NCI-H2171 treated with DMSO at 0.1 percent for 48 hours (cell line): Measurements from ENCODE around the gene SCCPDH.

Experiments
- DNase-seq: peaks from one replicate; lab custom pipeline; 2025; lab: John Stamatoyannopoulos, UW

SCCPDH gene

GRCh38 chr1:246786606-246787238, 62.5 kb downstream of the SCCPDH start:
- DNase-seq: peak; percentile 93

DNA sequence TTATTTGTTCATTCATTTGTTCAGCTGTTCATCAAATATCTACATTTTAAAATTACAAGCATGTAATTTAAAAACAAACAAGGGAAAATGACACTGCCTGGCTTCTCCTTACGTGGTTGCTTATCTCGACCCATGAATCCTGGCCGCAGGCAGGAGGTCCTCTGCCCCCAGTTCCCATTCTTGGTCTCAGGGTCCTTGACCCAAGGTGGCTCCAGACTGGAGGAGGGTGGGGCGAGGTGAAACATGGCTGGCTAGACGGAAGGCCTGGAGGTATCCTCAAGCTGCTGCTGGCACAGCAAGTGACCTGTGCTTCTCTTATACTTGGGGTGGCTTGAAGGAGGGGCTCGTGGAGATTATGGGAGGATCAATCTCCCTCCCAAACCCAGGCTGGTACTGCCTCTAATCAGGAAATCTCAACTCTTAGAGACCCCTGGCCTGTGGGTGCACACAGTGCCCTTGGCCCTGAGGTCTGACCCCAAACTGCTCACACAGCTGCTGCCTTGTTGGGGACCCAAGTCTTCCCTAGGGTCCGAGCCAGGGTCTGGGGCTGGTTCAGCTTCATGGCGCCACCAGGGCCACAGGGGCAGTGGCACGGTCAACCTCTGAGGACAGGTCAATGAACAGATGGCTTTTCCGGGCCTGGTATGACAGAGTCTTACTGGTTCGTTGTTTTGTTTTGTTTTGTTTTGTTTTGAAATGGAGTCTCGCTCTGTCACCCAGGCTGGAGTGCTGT, 63.7 kb downstream of the SCCPDH start:
- DNase-seq: no peak

GRCh38 chr1:246788895-246789338, 64.7 kb downstream of the SCCPDH start:
- DNase-seq: no peak

DNA sequence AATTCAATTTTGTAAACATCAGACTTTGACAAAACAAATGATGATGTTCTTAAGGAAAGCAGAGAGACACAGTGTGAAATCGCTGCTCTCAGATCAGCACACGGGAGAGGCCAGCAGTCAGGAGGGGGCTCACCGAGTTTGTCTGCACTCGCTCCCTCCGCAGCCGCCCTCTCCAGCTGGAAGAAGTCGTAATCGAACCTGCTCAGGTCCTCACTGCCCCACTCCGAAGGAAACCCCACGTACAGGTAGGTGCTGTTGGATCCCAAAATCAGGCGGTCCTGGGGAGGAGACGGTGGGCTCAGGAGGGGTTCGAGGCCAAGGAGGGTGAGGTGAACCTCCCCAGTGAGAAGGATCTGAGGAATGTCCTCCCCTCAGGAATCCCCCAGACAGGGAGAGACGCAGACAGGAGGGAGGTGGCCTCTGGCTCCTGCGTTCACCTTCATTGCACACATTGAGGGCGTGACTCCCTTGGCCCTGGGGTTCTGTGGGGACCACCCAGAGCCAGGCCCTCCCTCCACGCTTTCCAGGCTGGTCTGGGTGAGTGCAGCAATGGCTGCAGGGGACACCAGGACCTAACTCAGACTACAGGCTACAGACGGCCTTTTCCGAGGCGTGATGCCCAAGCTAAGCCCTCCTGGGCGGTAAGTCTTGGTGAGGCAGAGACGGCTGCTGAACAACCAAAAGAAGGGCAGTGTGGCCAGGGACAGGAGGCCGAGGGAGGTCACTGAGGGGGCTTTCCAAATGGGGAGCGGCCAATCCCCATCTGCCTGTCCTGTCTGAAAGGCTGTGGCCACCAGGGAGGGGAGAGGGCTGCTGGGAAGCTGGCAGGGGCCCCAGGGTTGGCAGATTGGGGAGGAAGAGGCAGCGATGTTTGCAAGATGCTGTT, 65.5 kb downstream of the SCCPDH start:
- no peak for DNase-seq

GRCh38 chr1:246790364-246790763, 66.2 kb downstream of the SCCPDH start:
- no peak for DNase-seq

DNA sequence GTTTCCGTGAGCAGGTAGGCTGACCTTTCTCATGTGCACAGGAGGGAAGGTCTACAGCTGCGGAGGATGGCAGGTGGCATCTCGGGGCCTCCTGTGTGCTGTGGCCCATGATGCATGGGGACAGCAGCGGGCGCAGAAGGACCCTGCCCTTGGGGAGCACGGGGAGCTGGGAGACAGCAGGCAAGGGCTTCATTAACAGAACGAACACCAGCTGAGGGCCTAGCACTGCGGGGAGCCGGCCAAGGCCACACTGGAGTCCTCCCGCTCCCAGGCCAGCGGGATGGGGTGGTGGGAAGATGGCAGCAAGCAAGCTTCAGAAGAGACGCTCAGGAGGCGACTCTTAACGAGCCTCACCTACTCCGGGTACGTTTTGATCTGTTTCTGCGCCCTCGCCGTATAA, 66.6 kb downstream of the SCCPDH start:
- DNase-seq: no peak

DNA sequence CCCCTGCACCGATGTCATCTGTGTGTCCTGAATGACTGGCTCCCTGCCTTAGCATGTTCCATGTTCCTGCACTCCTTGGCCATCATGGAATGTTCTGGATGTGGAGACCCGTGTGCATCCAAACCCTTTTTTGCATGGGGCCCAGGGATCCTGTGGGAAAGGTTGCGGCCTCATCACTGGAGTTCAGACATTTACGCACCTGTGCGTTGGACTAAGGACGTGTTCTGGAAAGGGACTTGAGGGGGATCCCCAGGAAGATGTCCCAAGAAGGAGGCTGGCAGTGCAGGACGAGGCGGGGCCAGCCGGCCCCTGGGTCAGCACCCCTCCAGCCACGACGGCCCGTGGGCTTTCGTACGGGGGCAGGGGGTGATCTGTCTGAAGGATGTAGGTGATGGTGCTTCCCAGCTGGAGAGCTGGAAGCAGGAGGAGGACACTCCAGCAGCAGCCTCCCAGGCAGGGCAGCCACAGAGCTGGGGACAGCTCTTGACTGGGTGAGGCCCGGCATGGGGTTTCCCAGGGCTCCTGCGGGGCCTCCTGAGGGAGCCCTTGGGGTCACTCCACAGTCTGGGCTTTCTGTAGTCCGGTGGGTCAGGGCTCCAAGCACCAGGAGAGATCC, 67.2 kb downstream of the SCCPDH start:
- DNase-seq: no peak

- DNase-seq: no peak
Observed at GRCh38 chr1:246792603-246793002, 68.4 kb downstream of the SCCPDH start.

DNA sequence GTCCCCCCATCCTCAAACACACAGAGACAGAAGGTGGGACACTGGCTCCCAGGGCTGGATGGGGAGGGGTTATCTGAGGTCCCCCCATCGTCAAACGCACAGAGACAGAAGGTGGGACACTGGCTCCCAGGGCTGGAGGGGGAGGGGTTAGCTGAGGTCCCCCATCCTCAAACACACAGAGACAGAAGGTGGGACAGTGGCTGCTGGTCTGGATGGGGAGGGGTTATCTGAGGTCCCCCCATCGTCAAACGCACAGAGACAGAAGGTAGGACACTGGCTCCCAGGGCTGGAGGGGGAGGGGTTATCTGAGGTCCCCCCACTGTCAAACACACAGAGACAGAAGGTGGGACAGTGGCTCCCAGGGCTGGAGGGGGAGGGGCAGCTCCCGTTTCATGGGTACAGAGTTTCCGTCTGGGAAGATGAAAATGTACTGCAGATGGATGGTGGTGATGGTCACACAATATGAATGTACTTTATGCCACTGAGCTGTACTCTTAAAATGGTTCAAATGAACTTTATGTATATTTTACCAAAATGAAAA, 69.2 kb downstream of the SCCPDH start:
- DNase-seq: peak; percentile 47

GRCh38 chr1:246794048-246794827, 70.0 kb downstream of the SCCPDH start:
- DNase-seq: peak; percentile 34

DNA sequence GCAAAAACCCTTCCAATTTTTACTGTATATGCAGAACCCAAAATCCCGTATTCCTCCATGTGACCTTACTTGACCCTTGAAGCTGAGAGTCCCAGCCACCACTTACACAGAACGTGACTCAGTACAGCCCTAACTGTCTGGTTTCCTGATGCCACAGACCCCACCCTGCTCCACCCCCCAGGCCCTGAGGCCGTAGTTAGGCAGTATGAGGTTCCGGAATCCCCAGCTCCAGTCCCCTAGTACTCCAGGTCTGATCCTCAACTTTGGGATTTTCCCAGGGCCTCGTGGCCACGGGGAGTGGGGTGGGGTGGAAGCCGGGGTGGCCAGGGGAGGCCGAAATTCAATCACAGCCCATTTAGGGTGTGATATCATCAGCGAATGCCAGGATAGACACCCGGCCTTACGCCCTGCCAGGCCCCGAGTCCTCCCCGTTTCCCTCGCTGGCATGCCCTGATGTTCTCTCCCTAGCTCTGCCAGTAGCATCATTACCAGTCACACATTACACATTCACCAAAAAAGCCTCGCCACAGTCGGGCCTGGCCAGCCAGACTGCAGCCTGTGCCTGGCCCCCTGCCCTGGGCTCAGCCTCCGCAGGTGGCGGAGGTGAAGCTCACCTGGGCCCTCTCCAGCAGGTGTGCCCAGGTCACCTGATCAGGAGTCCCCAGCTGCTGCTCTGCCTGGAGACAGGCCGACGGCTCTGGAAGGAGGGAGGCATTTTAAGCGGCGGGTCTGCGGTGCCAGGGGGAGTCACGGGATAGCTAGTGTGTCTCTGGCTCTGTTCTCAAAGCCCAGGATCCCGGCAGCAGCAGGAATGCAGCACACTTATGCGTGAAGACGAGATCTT, 70.8 kb downstream of the SCCPDH start:
- DNase-seq: peak; percentile 88

DNA sequence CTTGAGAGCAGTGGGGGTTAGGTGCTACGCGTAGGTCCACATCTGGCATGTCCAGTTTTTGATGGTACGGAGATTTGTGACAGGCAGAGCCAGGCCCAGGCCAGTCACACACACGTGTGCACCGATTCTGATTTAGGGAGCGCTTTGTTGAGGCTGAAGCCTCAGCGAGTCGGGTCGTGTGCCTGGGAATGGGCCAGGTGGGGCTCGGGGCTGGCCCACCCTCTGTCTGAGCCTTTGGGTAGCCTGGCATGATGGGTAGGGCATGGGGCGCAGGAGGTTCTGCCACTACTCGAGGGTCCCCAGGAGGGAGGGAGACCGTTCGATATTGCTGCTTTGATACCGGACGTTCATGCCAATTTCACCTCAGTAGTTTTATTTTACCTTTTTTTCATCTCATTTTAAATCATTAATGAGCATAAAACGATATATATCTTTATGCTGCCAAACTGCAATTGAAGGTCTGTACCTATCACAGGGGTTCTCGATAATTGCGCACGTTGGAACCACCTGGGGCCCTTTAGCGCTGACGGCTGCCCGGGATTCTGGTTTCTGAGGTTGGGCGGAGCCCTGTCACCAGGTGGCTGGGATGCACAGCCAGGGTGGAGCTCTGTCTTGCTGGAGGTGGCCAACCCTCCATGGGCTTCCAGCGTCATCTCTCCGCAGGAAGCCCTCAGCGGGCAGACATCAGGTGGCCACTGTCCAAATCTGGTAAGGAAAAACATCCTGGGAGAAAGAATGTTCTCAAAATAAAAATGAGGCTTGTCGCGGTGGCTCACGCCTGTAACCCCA, 71.9 kb downstream of the SCCPDH start:
- DNase-seq: peak; percentile 83

GRCh38 chr1:246797157-246797556, 72.9 kb downstream of the SCCPDH start:
- no peak for DNase-seq

- no peak for DNase-seq
Observed at GRCh38 chr1:246797597-246797996, 73.4 kb downstream of the SCCPDH start.

DNA sequence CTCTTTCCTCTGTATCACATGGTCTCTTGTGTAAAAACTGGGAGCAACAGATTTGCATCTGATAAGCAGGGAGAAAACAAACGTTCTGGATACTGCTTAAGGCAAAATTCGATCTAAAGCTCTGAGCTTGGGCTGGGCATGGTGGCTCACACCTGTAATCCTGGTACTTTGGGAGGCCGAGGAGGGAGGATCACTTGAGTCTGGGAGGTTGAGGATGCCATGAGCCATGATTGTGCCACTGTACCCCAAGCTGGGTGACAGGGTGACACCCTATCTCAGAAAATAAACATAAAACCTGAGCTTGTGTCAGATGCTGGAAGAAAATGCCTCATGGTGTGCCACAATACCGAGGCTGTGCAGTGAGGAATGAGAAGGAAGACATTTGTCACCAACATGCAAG, 73.9 kb downstream of the SCCPDH start:
- no peak for DNase-seq

DNA sequence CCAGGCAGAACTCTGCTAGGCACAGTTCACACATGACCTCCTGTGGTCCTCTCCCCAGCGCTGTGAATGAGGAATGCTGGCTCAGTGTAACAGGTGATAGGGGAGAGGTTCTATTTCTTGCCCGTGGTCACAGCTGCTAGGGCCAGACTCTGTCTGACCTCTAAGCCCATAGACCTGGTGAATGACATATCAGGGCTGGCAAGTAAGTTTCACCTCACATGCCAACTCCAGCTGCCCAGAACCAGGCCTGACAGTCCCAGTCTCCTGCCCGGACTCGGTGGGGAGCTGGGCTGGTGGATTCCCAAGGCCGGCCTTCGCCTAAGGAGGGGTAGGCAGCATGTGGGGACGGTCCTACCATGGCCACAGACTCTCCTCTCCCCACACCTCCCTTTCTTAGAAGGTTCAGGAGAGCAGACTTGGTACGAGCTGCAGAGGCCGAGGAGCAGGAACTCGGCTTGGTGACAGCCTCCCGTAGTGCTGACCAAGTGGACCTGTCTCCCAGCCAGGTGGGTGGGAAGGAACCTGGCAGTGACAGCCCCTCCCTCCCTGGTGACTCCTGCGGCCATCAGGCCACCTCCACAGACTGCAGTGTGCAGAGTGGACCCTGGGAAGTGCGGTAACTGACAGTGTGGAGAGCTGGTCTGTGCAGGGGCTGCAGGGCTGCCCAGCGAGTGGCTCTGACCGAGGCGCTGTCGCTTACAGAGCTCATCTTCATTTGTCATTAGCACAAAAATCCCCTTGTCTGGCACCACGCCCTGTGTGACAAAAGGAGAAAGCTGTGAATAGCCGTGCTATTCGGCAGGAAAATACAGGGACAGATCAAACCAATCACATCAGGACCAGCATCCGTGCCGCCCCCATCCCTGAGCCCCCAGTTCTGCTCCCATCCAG, 74.6 kb downstream of the SCCPDH start:
- DNase-seq: no peak

- no peak for DNase-seq
Observed at GRCh38 chr1:246800356-246800755, 76.1 kb downstream of the SCCPDH start.

DNA sequence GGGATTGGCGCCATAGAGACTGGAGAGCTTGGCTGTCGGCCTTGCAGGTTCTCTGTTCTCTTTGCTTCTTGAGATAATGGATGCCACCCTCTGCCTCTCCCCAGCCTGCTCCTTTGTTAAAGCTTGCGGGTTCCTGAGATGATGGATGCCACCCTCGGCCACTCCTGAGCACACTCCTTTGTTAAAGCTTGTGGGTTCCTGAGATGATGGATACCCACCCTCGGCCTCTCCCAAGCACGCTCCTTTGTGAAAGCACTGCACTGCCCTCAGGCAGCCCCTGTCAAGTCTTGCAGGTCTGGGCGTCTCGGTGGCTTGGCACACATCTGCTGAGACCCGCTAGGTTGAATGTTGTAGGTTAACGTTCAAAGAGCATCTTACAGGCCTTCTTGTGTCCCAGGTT, 76.5 kb downstream of the SCCPDH start:
- no peak for DNase-seq
